Measurements from ENCODE around the gene ADK.

DNA sequence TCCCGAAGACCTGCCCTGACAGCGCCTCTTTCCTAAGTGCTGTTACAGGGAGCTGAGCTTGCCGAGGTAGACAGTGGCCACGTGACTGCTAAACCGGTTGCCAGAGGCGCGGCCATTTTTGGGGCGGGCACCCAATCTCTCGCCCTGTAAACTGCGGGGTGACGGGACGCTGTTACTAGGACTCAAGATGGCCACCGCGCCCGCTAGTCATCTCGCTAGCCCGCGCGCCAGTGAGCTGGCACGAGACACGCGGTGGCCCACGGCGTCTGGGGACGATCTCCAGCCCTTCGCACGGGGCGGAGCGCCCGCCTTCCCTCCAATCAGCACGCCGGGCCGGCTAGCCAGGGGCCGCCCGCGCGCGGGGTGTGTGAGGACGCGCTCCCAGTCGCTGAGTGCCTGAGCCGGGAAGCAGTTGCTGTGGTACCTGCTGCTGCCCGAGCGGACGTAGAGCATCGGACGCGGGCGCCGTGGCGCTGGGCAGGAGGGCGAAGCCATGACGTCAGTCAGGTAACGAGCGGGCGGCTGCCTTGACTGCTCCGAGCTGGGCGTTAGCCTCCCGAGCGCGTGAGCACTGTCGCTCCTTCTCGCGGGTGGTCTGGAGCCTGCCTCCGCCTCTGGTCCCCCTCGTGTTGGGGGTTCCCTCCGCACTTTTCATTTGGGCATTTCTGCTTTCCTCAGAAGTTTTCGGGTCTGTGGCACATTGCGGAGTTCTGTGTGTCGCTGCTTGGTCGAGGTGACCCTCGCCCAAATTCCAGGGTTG is 25.5 kb downstream of the ADK start:
- no peak for TF ChIP-seq POLR2A (IDR thresholded peaks at IDR 0.05)
- TF ChIP-seq, protein P1, sequence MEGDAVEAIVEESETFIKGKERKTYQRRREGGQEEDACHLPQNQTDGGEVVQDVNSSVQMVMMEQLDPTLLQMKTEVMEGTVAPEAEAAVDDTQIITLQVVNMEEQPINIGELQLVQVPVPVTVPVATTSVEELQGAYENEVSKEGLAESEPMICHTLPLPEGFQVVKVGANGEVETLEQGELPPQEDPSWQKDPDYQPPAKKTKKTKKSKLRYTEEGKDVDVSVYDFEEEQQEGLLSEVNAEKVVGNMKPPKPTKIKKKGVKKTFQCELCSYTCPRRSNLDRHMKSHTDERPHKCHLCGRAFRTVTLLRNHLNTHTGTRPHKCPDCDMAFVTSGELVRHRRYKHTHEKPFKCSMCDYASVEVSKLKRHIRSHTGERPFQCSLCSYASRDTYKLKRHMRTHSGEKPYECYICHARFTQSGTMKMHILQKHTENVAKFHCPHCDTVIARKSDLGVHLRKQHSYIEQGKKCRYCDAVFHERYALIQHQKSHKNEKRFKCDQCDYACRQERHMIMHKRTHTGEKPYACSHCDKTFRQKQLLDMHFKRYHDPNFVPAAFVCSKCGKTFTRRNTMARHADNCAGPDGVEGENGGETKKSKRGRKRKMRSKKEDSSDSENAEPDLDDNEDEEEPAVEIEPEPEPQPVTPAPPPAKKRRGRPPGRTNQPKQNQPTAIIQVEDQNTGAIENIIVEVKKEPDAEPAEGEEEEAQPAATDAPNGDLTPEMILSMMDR (IDR thresholded peaks at IDR 0.05): peak in 1 of 3 donors; percentile 37

Data from lower leg skin (tissue), 3 donors.